AG04449 (cell line): ENCODE data around the gene MOGAT1.

Experiments used
- CTCF ChIA-PET: fragments of 350-600 bp; formaldehyde crosslinking; extraction: SDS; loops from one replicate; lab custom pipeline; 2021; ENCODE audit warnings: antibody characterized with exemption; lab: Yijun Ruan, JAX
- POLR2A ChIA-PET: fragments of 400-600, 350-600 bp; formaldehyde crosslinking; extraction: SDS; loops from one replicate; lab custom pipeline; 2020; ENCODE audit warnings: antibody characterized with exemption, inconsistent platforms; lab: Yijun Ruan, JAX
- DNase-seq: peaks from one replicate; pipeline ENCODE4 v3.0.0-alpha.2; 2010; ENCODE audit warnings: low read depth, low spot score
- H3K4me3 ChIP-seq: 2 replicates; pipeline ENCODE4 v1.5.1; 2011; ENCODE audit warnings: low read depth, mild to moderate bottlenecking, control low read depth, low read length
- CTCF ChIP-seq: IDR thresholded peaks from one replicate; pipeline ENCODE4 v1.5.1; 2011; ENCODE audit warnings: mild to moderate bottlenecking, moderate library complexity, low read length, control low read depth, inconsistent platforms; ENCODE audit not compliant: insufficient read depth; ENCODE audit errors: missing control alignments

The MOGAT1 gene

GRCh38 chr2:222673883-222674282, 2.4 kb downstream of the MOGAT1 start:
- ChIA-PET POLR2A (no interaction called here), CTCF (no interaction called here)
- DNase-seq: no peak
- H3K4me3 ChIP-seq: no peak overlapping the region
- no peak for TF ChIP-seq CTCF

GRCh38 chr2:222677981-222678380, 6.5 kb downstream of the MOGAT1 start:
- no peak for TF ChIP-seq CTCF
- CTCF ChIA-PET: interaction anchor here (0.8 to 7.5 kb wide), 3 partner anchors 12 to 31 kb away, joined by 3 to 76 read pairs (median 4); no protein-coding TSS in a partner anchor
- no peak for DNase-seq
- POLR2A ChIA-PET: no interaction called here
- no peak overlapping the region for H3K4me3 ChIP-seq

- ChIA-PET CTCF (interaction anchor here (0.7 to 1.8 kb wide), 5 partner anchors 9 to 276 kb away, joined by 3 to 7 read pairs (median 4); no protein-coding TSS in a partner anchor), POLR2A (no interaction called here)
- TF ChIP-seq CTCF: no peak
- no peak for DNase-seq
- no peak overlapping the region for H3K4me3 ChIP-seq
Observed at GRCh38 chr2:222683805-222684204, 12.3 kb downstream of the MOGAT1 start.

GRCh38 chr2:222686086-222686750, 14.8 kb downstream of the MOGAT1 start:
- H3K4me3 ChIP-seq: no peak overlapping the region
- TF ChIP-seq CTCF: no peak
- CTCF ChIA-PET: interaction anchor here (0.9 to 8.5 kb wide), 3 partner anchors 20 to 197 kb away, joined by 3 to 156 read pairs (median 3); no protein-coding TSS in a partner anchor
- DNase-seq: no peak
- POLR2A ChIA-PET: no interaction called here

GRCh38 chr2:222688917-222689316, 17.5 kb downstream of the MOGAT1 start:
- POLR2A ChIA-PET: no interaction called here
- CTCF ChIA-PET: interaction anchor here (0.6 to 8.5 kb wide), 20 partner anchors 9 to 1108 kb away, joined by 3 to 156 read pairs (median 4); no protein-coding TSS in a partner anchor
- no peak for TF ChIP-seq CTCF
- no peak overlapping the region for H3K4me3 ChIP-seq
- no peak for DNase-seq

GRCh38 chr2:222689322-222689721, 17.9 kb downstream of the MOGAT1 start:
- DNase-seq: no peak
- no peak overlapping the region for H3K4me3 ChIP-seq
- no peak for TF ChIP-seq CTCF
- ChIA-PET POLR2A (no interaction called here), CTCF (interaction anchor here (0.6 to 8.5 kb wide), 26 partner anchors 9 to 1108 kb away, joined by 3 to 156 read pairs (median 6); partner anchors contain the start of genes ACSL3 and MOGAT1)
